A673 (cell line): Measurements from ENCODE around the gene PRIMA1. TPM values are rescaled to one million over a fixed set of nuclear protein-coding genes. Genes with fewer than 3 reads are reported as not detected.

Experiments used
- BruUV-seq: library from RNA; stranded (reverse); fragments of 400-500 nt; replicated peaks from 2 replicates; lab custom pipeline; 2021; lab: Mats Ljungman, UMichigan
- CTCF ChIA-PET: fragments of 300-600 bp; sonication (Branson Sonifier 250); formaldehyde crosslinking; loops from one replicate; lab custom pipeline; 2022; ENCODE audit warnings: antibody characterized with exemption; lab: Charles Lee
- POLR2A ChIA-PET: fragments of 300-600 bp; sonication (Branson Sonifier 250); formaldehyde crosslinking; loops from one replicate; lab custom pipeline; 2022; ENCODE audit warnings: antibody characterized with exemption; ENCODE audit not compliant: low non-redundant PET; lab: Charles Lee
- DNase-seq: peaks from one replicate; pipeline ENCODE4 v3.0.0-alpha.2; 2015; ENCODE audit warnings: low spot score
- H3K27ac ChIP-seq: fragments of 200-600 bp; sonication (generic); 2 replicates; pipeline ENCODE4 v1.5.1; 2016; ENCODE audit warnings: mixed run types, low read depth, mild to moderate bottlenecking, mixed read lengths, antibody characterized with exemption, low read length; ENCODE audit not compliant: poor library complexity, severe bottlenecking
- H3K27me3 ChIP-seq: fragments of 200-600 bp; sonication (generic); replicated peaks from 2 replicates; pipeline ENCODE4 v1.6.1; 2017; ENCODE audit warnings: mixed run types, low read depth, mild to moderate bottlenecking, mixed read lengths, antibody characterized with exemption, low read length; ENCODE audit not compliant: insufficient read depth, poor library complexity
- H3K36me3 ChIP-seq: fragments of 200-600 bp; sonication (generic); 2 replicates; pipeline ENCODE4 v1.6.1; 2016; ENCODE audit warnings: mixed run types, mild to moderate bottlenecking, mixed read lengths, antibody characterized with exemption, low read length; ENCODE audit not compliant: insufficient read depth, poor library complexity, severe bottlenecking
- H3K4me1 ChIP-seq: fragments of 200-600 bp; sonication (generic); 2 replicates; pipeline ENCODE4 v1.6.1; 2017; ENCODE audit warnings: mixed run types, mild to moderate bottlenecking, mixed read lengths, antibody characterized with exemption, low read length; ENCODE audit not compliant: insufficient read depth, poor library complexity, severe bottlenecking
- H3K4me3 ChIP-seq: fragments of 200-600 bp; sonication (generic); 2 replicates; pipeline ENCODE4 v1.5.1; 2016; ENCODE audit warnings: low read depth, mixed run types, mild to moderate bottlenecking, mixed read lengths, low read length; ENCODE audit not compliant: poor library complexity, severe bottlenecking
- H3K9me3 ChIP-seq: fragments of 200-600 bp; sonication (generic); 2 replicates; pipeline ENCODE4 v1.6.1; 2016; ENCODE audit warnings: mixed run types, low read depth, mild to moderate bottlenecking, mixed read lengths, antibody characterized with exemption, low read length; ENCODE audit not compliant: poor library complexity, severe bottlenecking
- CTCF ChIP-seq: fragments of 300-800, 200-600 bp; sonication (generic); conservative IDR thresholded peaks from 2 replicates; pipeline ENCODE4 v1.5.1; 2017; ENCODE audit warnings: low read depth, mild to moderate bottlenecking, antibody characterized with exemption, low read length, moderate library complexity, mixed read lengths
- EZH2 ChIP-seq: fragments of 200-600 bp; sonication (generic); IDR thresholded peaks from 2 replicates; pipeline ENCODE4 v1.6.1; 2017; ENCODE audit warnings: borderline replicate concordance, low read depth, mild to moderate bottlenecking, mixed read lengths, antibody characterized with exemption, low read length; ENCODE audit not compliant: poor library complexity, severe bottlenecking
- intact Hi-C: fragments of 100-400 bp; cut with micrococcal nuclease; formaldehyde crosslinking; loops from one replicate; pipeline ENCODE4 v1.10.0; 2022; ENCODE audit not compliant: unreplicated experiment
- total RNA-seq: library from RNA; stranded (reverse); gene quantifications from 2 replicates; pipeline ENCODE4 v1.2.3, GENCODE V29; 2021

Gene PRIMA1
- total RNA-seq, 1 experiment from 2014 or later: 0.09 TPM

- ChIA-PET POLR2A (no interaction called here), CTCF (no interaction called here)
- no peak overlapping the region for H3K4me3 ChIP-seq
- intact Hi-C loops: no loop called here
- no peak overlapping the region for H3K27ac ChIP-seq
- peak; percentile 70 for DNase-seq
- BruUV-seq: no TSS peak
- TF ChIP-seq EZH2 (no peak), CTCF (no peak)
- peaks cover 10% of the 10 kb centered on the region for H3K27me3 ChIP-seq
- H3K9me3 ChIP-seq: no peaks in the 10 kb centered on the region
- H3K4me1 ChIP-seq: no peaks in the 10 kb centered on the region
- no peaks in the 10 kb centered on the region for H3K36me3 ChIP-seq
Measured at GRCh38 chr14:93683226-93683625, 105.1 kb downstream of the PRIMA1 start.

GRCh38 chr14:93682459-93682858 lies 105.8 kb downstream of the PRIMA1 start:
- Histone ChIP-seq H3K4me3 (no peak overlapping the region), H3K27me3 (peaks cover 10% of the 10 kb centered on the region), H3K4me1 (no peaks in the 10 kb centered on the region), H3K36me3 (no peaks in the 10 kb centered on the region), H3K9me3 (no peaks in the 10 kb centered on the region), H3K27ac (no peak overlapping the region)
- no peak for DNase-seq
- ChIA-PET CTCF (no interaction called here), POLR2A (no interaction called here)
- no peak for TF ChIP-seq EZH2
- TF ChIP-seq CTCF: no peak
- BruUV-seq: no TSS peak
- intact Hi-C loops: no loop called here

GRCh38 chr14:93676416-93676958 lies 111.8 kb downstream of the PRIMA1 start:
- Histone ChIP-seq H3K27me3 (no peaks in the 10 kb centered on the region), H3K9me3 (no peaks in the 10 kb centered on the region), H3K4me3 (no peak overlapping the region), H3K36me3 (no peaks in the 10 kb centered on the region), H3K4me1 (no peaks in the 10 kb centered on the region), H3K27ac (no peak overlapping the region)
- CTCF ChIA-PET: no interaction called here
- DNase-seq: no peak
- intact Hi-C loops: no loop called here
- no TSS peak for BruUV-seq
- POLR2A ChIA-PET: no interaction called here
- TF ChIP-seq EZH2: no peak

GRCh38 chr14:93675651-93676050 lies 112.6 kb downstream of the PRIMA1 start:
- BruUV-seq: no TSS peak
- no peaks in the 10 kb centered on the region for H3K9me3 ChIP-seq
- no peaks in the 10 kb centered on the region for H3K4me1 ChIP-seq
- no peaks in the 10 kb centered on the region for H3K36me3 ChIP-seq
- ChIA-PET POLR2A (no interaction called here), CTCF (no interaction called here)
- TF ChIP-seq EZH2 (no peak), CTCF (no peak)
- H3K27ac ChIP-seq: no peak overlapping the region
- no peaks in the 10 kb centered on the region for H3K27me3 ChIP-seq
- intact Hi-C loops: no loop called here
- DNase-seq: no peak
- no peak overlapping the region for H3K4me3 ChIP-seq
